ENCODE results near the gene MAN2A2.
A peak's percentile ranks its signal among the peaks of the same experiment; 100 is the strongest.

MAN2A2 gene

DNA sequence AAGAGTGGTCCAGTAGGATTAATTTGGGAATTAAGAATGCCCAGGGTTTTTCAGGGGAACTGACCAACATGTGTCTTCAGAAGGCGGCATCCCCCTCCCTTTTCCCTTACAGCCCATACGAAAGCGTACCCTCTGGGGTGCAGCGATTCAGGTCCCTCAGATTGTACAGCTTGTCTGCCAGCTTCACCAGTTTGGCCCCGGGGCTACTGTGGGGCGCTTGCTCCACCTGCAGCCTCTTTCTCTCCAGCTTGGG lies 28.4 kb downstream of the MAN2A2 start:
- in situ Hi-C loops (cut with HindIII; ENCODE audit: low pct_ligation_motif_present, low sequenced_read_pairs), result no loop called here

DNA sequence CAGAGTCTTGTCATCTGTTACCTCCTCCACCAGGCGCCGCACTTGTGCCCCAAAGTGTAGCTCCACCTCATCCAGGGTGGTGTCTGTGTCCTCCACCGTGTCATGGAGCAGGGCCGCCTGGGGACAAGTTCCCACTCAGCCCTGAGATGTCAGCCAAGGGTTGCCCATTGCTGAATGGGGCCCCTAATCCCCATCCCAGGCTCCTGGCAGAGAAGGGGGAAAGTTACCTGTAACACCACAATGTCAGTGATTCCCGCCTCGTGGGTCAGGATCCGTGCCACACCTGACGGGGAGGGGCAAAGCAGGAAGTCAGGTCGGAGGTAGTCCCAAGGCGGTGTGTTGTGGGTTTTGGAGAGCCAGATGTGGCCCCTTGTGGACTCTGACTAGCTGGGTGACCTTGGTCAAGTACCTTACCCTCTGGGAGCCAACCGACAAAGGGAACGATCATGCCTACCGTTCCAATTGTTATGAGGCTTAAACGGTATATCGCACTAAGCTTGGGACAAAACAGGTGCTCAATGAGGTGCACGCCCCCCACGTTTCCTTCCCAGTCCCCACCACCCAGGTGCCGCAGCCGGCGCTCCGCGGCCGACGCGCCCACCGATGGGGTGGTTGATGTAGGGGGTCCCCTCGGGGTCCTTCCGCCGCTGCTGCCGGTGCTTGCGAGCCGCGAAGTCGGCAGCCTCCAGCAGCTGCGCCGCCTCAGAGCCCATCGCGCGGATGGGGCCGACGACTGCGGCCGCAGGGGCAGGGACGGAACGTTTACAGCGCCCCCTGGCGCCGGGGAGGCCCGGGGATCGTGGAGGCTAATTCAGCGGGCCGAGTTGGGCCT lies 28.9 kb downstream of the MAN2A2 start, which contains the start of gene HDDC3:
HDDC3 (minus strand) TSS at position 722 of the 832 bp plus-strand sequence; CDS start at position 713, 9 bp downstream.
- DNase-seq, result peak; percentile 70

More for the DNA sequence above, 28.4 kb downstream of the MAN2A2 start:
- Histone ChIP-seq H3K27me3 (replicated peaks) (no peaks in the 10 kb centered on the region), H3K27ac (no peak overlapping the region), H3K36me3 (replicated peaks) (no peaks in the 10 kb centered on the region), H3K4me3 (ENCODE audit: low read depth, low read length) (peak overlapping the region; percentile 77)
- no peak for DNase-seq
- TF ChIP-seq, protein P1, sequence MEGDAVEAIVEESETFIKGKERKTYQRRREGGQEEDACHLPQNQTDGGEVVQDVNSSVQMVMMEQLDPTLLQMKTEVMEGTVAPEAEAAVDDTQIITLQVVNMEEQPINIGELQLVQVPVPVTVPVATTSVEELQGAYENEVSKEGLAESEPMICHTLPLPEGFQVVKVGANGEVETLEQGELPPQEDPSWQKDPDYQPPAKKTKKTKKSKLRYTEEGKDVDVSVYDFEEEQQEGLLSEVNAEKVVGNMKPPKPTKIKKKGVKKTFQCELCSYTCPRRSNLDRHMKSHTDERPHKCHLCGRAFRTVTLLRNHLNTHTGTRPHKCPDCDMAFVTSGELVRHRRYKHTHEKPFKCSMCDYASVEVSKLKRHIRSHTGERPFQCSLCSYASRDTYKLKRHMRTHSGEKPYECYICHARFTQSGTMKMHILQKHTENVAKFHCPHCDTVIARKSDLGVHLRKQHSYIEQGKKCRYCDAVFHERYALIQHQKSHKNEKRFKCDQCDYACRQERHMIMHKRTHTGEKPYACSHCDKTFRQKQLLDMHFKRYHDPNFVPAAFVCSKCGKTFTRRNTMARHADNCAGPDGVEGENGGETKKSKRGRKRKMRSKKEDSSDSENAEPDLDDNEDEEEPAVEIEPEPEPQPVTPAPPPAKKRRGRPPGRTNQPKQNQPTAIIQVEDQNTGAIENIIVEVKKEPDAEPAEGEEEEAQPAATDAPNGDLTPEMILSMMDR (IDR thresholded peaks at IDR 0.05; ENCODE audit: low read depth, low read length, missing control alignments), result no peak

DNA sequence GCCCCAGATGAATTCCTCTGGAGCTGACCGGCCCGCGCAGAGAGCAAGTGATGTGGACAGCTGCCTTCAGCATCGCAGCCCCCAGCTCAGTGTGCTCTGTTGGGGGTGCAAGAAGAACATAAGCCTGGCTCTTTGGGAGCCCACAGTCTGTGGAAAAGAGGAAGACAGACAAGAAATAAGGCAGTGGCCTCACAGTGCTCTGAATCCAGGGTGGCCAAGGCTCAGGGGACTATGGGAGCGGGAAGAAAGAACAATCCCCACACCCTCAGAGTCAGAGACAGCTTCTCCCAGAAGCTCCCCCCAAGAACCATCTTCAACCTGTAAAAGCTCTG lies 29.5 kb downstream of the MAN2A2 start:
- H3K4me3 ChIP-seq (ENCODE audit: low read depth, low read length), result no peak overlapping the region
- no peak for DNase-seq
- TF ChIP-seq, protein P1 (IDR thresholded peaks at IDR 0.05; ENCODE audit: low read depth, low read length, missing control alignments), result no peak
- H3K27ac ChIP-seq, result no peak overlapping the region
- H3K27me3 ChIP-seq (replicated peaks), result no peaks in the 10 kb centered on the region
- H3K36me3 ChIP-seq (replicated peaks), result peaks cover 2% of the 10 kb centered on the region
- in situ Hi-C loops (cut with HindIII; ENCODE audit: low pct_ligation_motif_present, low sequenced_read_pairs), result no loop called here

More for the DNA sequence above, 28.9 kb downstream of the MAN2A2 start, which contains the start of gene HDDC3:
- H3K27me3 ChIP-seq (replicated peaks), result no peaks in the 10 kb centered on the region
- peaks cover 2% of the 10 kb centered on the region for H3K36me3 ChIP-seq (replicated peaks)
- H3K4me3 ChIP-seq (ENCODE audit: low read depth, low read length), result peak within 1 kb of the TSS; percentile 77
- in situ Hi-C loops (cut with HindIII; ENCODE audit: low pct_ligation_motif_present, low sequenced_read_pairs), result no loop called here
- no peak within 1 kb of the TSS for H3K27ac ChIP-seq
- TF ChIP-seq, protein P1 (IDR thresholded peaks at IDR 0.05; ENCODE audit: low read depth, low read length, missing control alignments), result peak; percentile 86

DNA sequence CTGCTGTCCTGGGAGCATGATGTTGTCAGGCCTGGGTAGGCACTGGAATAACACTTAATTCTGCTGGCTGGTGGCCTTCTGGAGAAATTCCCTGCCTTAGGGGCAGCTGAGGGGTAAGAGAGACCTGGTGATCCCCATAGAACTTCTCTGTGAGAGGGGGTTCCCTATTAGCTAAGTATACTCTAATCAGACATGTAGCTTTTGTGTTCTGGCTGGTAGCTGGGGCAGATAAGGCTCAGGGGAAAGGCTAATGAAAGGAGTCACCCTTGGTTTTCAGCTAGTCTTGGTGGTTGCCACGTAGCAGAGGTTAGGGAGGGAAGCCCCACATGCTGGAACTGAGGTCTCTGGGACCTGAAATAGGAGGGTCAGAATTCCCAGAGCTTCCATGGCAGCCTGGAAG lies 30.2 kb downstream of the MAN2A2 start:
- Histone ChIP-seq H3K36me3 (replicated peaks) (peaks cover 4% of the 10 kb centered on the region), H3K27ac (no peak overlapping the region), H3K27me3 (replicated peaks) (no peaks in the 10 kb centered on the region), H3K4me3 (ENCODE audit: low read depth, low read length) (no peak overlapping the region)
- TF ChIP-seq, protein P1 (IDR thresholded peaks at IDR 0.05; ENCODE audit: low read depth, low read length, missing control alignments), result no peak
- in situ Hi-C loops (cut with HindIII; ENCODE audit: low pct_ligation_motif_present, low sequenced_read_pairs), result no loop called here
- no peak for DNase-seq

DNA sequence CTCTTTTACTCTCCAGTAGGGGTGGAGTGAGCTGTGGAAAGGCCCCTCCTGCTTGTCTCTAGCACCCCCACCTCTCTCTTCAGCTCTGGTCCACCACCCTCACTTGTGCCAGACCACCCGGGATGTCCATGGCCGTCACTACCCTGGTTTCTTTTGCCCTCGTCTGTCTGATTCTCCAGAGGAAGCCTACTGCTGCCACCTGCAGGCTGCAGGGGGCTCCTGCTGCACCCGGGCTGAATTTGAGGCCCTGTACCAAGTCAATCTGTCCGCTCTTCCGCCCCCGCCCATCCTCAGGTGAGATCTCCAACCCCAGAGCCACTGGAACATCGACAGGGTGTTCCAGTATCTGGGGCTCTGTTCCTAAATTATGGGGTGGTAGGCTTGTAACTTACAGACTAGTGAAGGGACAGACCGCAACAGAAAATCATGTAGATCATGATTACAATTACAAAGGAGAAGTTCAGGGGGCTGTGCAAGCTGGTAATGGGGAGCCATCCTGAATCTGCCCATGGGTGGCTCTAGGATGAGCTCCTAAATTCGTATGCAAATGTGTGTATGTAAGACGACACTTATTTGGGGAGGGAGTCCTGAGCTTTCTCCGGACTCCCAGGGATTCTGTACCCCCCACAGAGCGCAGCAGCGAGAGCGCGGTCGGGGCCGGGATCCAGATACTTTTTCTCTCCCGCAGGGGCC lies 31.3 kb downstream of the MAN2A2 start:
- Histone ChIP-seq H3K36me3 (replicated peaks) (peaks cover 15% of the 10 kb centered on the region), H3K27me3 (replicated peaks) (no peaks in the 10 kb centered on the region), H3K27ac (peak overlapping the region; percentile 79), H3K4me3 (ENCODE audit: low read depth, low read length) (peak overlapping the region; percentile 78)
- DNase-seq, result peak; percentile 84
- in situ Hi-C loops (cut with HindIII; ENCODE audit: low pct_ligation_motif_present, low sequenced_read_pairs), result no loop called here
- TF ChIP-seq, protein P1 (IDR thresholded peaks at IDR 0.05; ENCODE audit: low read depth, low read length, missing control alignments), result peak; percentile 98
